NT2/D1 (cell line): Measurements from ENCODE around the gene PDE11A.
"Not testable (repeated sequence)": the region's sequence is repeated elsewhere in the genome, so short reads cannot be mapped to it uniquely, and the experiment has no call there.

ENCODE experiments used
- DNase-seq: peaks from one replicate; pipeline ENCODE4 v3.0.0-alpha.2; 2011; ENCODE audit warnings: low read depth, low spot score
- H3K27me3 ChIP-seq: 2 replicates; pipeline ENCODE4 v1.6.0; 2011; ENCODE audit warnings: mild to moderate bottlenecking; ENCODE audit not compliant: insufficient read length, insufficient read depth
- H3K36me3 ChIP-seq: 2 replicates; pipeline ENCODE4 v1.6.1; 2011; ENCODE audit warnings: mild to moderate bottlenecking, low read length, mixed read lengths; ENCODE audit not compliant: insufficient read depth, insufficient read length
- H3K4me1 ChIP-seq: 2 replicates; pipeline ENCODE4 v1.5.1; 2011; ENCODE audit not compliant: insufficient read depth, insufficient read length
- H3K4me3 ChIP-seq: 2 replicates; pipeline ENCODE4 v1.5.1; 2011; ENCODE audit warnings: low read depth; ENCODE audit not compliant: insufficient read length
- H3K9ac ChIP-seq: 2 replicates; pipeline ENCODE4 v1.6.0; 2011; ENCODE audit warnings: low read depth; ENCODE audit not compliant: insufficient read length
- H3K9me3 ChIP-seq: 2 replicates; pipeline ENCODE4 v1.5.1; 2011; ENCODE audit warnings: mild to moderate bottlenecking, low read length; ENCODE audit not compliant: insufficient read depth
- SUZ12 ChIP-seq: IDR thresholded peaks from 2 replicates; pipeline ENCODE4 v1.6.1; 2011; ENCODE audit not compliant: insufficient read length, insufficient read depth; ENCODE audit errors: extremely low read depth
- YY1 ChIP-seq: IDR thresholded peaks from 2 replicates; pipeline ENCODE4 v1.6.1; 2011; ENCODE audit not compliant: insufficient read length, insufficient read depth
- ZNF274 ChIP-seq: IDR thresholded peaks from 2 replicates; pipeline ENCODE4 v1.6.1; 2011; ENCODE audit warnings: mild to moderate bottlenecking, low read depth, low read length

PDE11A gene

GRCh38 chr2:177984749-177985148, 87.8 kb downstream of the PDE11A start:
- no peaks in the 10 kb centered on the region for H3K9me3 ChIP-seq
- H3K4me1 ChIP-seq = no peaks in the 10 kb centered on the region
- H3K36me3 ChIP-seq = no peaks in the 10 kb centered on the region
- H3K4me3 ChIP-seq = no peak overlapping the region
- DNase-seq = no peak
- no peak overlapping the region for H3K9ac ChIP-seq
- no peaks in the 10 kb centered on the region for H3K27me3 ChIP-seq
- no peak for TF ChIP-seq ZNF274
- no peak for TF ChIP-seq SUZ12
- no peak for TF ChIP-seq YY1

- TF ChIP-seq ZNF274 (no peak), YY1 (no peak)
- no peaks in the 10 kb centered on the region for H3K36me3 ChIP-seq
- H3K4me3 ChIP-seq = no peak overlapping the region
- H3K9ac ChIP-seq = no peak overlapping the region
- no peaks in the 10 kb centered on the region for H3K4me1 ChIP-seq
- peak; percentile 57 for DNase-seq
- no peaks in the 10 kb centered on the region for H3K27me3 ChIP-seq
- H3K9me3 ChIP-seq = no peaks in the 10 kb centered on the region
These were observed 89.3 kb downstream of the PDE11A start for GRCh38 chr2:177983183-177983788.

GRCh38 chr2:177972782-177973181, 99.8 kb downstream of the PDE11A start:
- peak overlapping the region; percentile 43 for H3K9ac ChIP-seq
- H3K36me3 ChIP-seq = no peaks in the 10 kb centered on the region
- no peaks in the 10 kb centered on the region for H3K27me3 ChIP-seq
- peak overlapping the region; percentile 42 for H3K4me3 ChIP-seq
- H3K9me3 ChIP-seq = peaks cover 12% of the 10 kb centered on the region; the same call in 1 of the 2 replicates
- no peaks in the 10 kb centered on the region for H3K4me1 ChIP-seq
- peak; percentile 28 for DNase-seq
- TF ChIP-seq SUZ12 = no peak
- TF ChIP-seq YY1 = no peak
- TF ChIP-seq ZNF274 = no peak

DNA sequence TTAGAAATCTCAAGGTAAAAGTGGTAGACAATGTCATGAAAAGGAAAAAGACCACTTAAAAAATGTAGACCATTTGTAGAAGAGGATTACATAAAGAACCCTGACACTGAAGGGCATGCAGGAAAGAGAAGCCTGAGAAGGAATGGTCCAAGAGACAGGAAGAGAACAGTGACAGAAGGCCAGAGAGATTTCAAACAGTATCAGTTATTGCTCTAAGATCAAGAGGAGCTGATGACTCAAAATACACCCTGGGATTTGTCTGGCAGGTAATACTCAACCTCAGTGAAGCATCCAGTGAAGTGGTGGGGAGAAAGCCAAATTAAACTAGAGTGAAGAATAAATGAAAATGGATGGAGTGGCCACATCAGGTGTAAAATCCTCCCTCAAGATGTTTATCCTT, 100.5 kb downstream of the PDE11A start:
- TF ChIP-seq SUZ12 = no peak
- TF ChIP-seq YY1 = no peak
- no peak for TF ChIP-seq ZNF274
- H3K4me3 ChIP-seq = no peak overlapping the region
- no peak overlapping the region for H3K9ac ChIP-seq
- H3K9me3 ChIP-seq = peaks cover 12% of the 10 kb centered on the region; the same call in 1 of the 2 replicates
- H3K27me3 ChIP-seq = no peaks in the 10 kb centered on the region
- H3K36me3 ChIP-seq = no peaks in the 10 kb centered on the region
- no peak for DNase-seq
- no peaks in the 10 kb centered on the region for H3K4me1 ChIP-seq

DNA sequence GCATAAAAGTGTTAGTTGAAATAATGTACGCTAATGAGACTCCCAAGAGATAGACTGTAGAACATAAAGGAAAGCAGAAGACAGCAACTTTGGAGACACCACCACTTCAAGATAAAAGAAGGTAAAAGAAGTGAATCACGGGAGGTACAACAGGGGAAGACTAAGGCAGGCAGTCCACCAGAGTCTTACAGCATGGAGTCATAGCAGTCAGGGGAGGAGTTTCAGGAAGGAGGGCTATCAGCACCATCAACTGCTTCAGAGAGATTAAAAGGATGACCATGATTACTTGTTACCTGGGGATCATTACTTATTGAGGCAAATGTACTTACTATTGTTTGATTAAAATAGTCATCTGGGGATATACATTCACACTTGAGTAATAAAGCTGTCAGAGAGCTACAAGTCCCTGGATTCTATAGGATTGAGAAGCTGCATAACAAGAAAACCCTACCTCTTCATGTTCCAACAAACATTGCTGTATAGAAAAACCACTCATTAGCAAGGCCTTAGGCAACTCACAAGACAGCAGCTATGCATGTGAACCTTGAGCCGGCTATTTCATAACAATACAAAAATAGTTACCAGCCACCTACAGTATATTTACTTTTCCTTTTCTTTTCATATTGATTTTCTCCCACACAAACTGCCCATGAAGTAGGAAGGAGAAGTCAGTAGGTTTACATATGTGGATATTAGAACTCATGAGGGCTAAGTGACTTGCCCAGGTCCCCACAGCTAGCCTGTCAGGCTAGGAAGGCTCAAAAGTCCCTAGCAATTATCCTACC, 101.7 kb downstream of the PDE11A start:
- H3K36me3 ChIP-seq = no peaks in the 10 kb centered on the region
- no peaks in the 10 kb centered on the region for H3K4me1 ChIP-seq
- H3K9me3 ChIP-seq = peaks cover 12% of the 10 kb centered on the region; the same call in 1 of the 2 replicates
- no peak for DNase-seq
- no peak overlapping the region for H3K4me3 ChIP-seq
- H3K27me3 ChIP-seq = no peaks in the 10 kb centered on the region
- H3K9ac ChIP-seq = no peak overlapping the region
- TF ChIP-seq ZNF274 = no peak
- TF ChIP-seq SUZ12 = no peak
- no peak for TF ChIP-seq YY1

DNA sequence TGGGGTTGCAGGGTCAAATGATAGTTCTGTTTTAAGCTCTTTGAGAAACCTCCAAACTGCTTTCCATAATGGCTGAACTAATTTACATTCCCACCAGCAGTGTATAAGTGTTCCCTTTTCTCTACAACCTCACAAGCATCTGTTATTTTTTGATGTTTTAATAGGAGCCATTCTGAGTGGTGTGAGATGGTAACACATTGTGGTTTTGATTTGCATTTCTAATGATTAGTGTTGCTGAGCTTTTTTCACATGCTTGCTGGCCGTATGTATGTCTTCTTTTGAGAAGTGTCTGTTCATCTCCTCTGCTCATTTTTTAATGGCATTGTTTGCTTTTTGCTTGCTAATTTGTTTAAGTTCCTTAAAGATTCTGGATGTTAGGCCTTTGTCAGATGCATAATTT, 107.7 kb downstream of the PDE11A start:
- TF ChIP-seq ZNF274 (no peak), YY1 (no peak), SUZ12 (no peak)
- no peak for DNase-seq
- H3K27me3 ChIP-seq = no peaks in the 10 kb centered on the region
- no peaks in the 10 kb centered on the region for H3K36me3 ChIP-seq
- H3K9ac ChIP-seq = no peak overlapping the region
- no peak overlapping the region for H3K4me3 ChIP-seq
- H3K9me3 ChIP-seq = no peaks in the 10 kb centered on the region
- no peaks in the 10 kb centered on the region for H3K4me1 ChIP-seq

DNA sequence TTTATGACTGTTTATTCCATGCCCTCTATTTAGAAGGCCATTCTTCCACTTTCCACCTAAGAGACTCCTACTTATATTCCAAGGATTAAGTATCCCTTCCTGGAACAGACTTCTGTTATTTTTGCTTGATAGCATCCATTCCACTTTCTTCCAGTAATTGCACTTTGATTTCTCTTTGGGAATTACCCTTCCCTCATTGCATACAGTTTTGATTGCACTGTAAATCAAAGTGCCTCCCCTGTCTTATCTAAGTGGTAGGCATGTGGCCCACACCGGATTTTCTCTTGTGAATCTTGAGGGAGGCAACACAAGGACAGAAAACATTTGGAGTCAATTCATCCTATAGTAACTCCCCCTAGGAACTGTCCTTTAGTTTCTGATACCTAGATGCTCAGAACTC, 120.4 kb downstream of the PDE11A start:
- no peak for TF ChIP-seq YY1
- TF ChIP-seq ZNF274 = no peak
- TF ChIP-seq SUZ12 = no peak
- no peak overlapping the region for H3K4me3 ChIP-seq
- no peaks in the 10 kb centered on the region for H3K4me1 ChIP-seq
- no peaks in the 10 kb centered on the region for H3K9me3 ChIP-seq
- H3K36me3 ChIP-seq = no peaks in the 10 kb centered on the region
- no peak overlapping the region for H3K9ac ChIP-seq
- no peaks in the 10 kb centered on the region for H3K27me3 ChIP-seq
- no peak for DNase-seq

- H3K9ac ChIP-seq, H3K4me3 ChIP-seq, DNase-seq, H3K36me3 ChIP-seq, H3K4me1 ChIP-seq, H3K9me3 ChIP-seq, H3K27me3 ChIP-seq: not testable (repeated sequence)
These were observed 125.0 kb downstream of the PDE11A start for GRCh38 chr2:177947598-177947997.

- DNase-seq, H3K36me3 ChIP-seq, H3K27me3 ChIP-seq: not testable (repeated sequence)
These were observed 128.0 kb downstream of the PDE11A start for GRCh38 chr2:177944530-177944929.

More at GRCh38 chr2:177944530-177944929, 128.0 kb downstream of the PDE11A start:
- H3K9me3 ChIP-seq, H3K4me3 ChIP-seq, H3K9ac ChIP-seq, H3K4me1 ChIP-seq: not testable (repeated sequence)
